Right ventricle myocardium superior (tissue), 1 donor: ENCODE data around the gene LYPD3. TPM values are rescaled to one million over a fixed set of nuclear protein-coding genes. Genes with fewer than 3 reads are reported as not detected.
A peak's percentile ranks its signal among the peaks of the same experiment; 100 is the strongest.

Experiments used
- ATAC-seq: fragments of 200-7000 bp; cut with Tn5 transposase; one replicate; pipeline ENCODE4 v1.9.1; 2020; ENCODE audit warnings: mild to moderate bottlenecking; ENCODE audit not compliant: poor library complexity
- DNase-seq: peaks from one replicate; pipeline ENCODE4 v3.0.0-alpha.2; 2020
- intact Hi-C: fragments of 100-400 bp; cut with DNase I; formaldehyde crosslinking; loops from one replicate; pipeline ENCODE4 v1.11.2; 2022
- total RNA-seq: library from RNA; stranded (reverse); fragmentation: NEBNext Ultra II Directional; extraction: Animal tissue kit (Norgen Biotek cat#: 25700); gene quantifications from one replicate; pipeline ENCODE4 v1.2.1, GENCODE V29; 2021
- donor health status: DM: no; HTN: yes; CAD: no; lungs with severe emphysema.

Gene LYPD3
- total RNA-seq, 1 donor from 2014 or later = 0.16 TPM

GRCh38 chr19:43489979-43490599, 24.7 kb upstream of the LYPD3 start:
- no peak for DNase-seq
- no peak for ATAC-seq
- intact Hi-C loops = no loop called here

GRCh38 chr19:43489310-43489709, 23.9 kb upstream of the LYPD3 start:
- no peak for ATAC-seq
- intact Hi-C loops = no loop called here
- no peak for DNase-seq

GRCh38 chr19:43488179-43488578, 22.8 kb upstream of the LYPD3 start:
- no peak for DNase-seq
- ATAC-seq = no peak
- intact Hi-C loops = no loop called here

GRCh38 chr19:43486412-43486811, 21.0 kb upstream of the LYPD3 start:
- intact Hi-C loops = no loop called here
- DNase-seq = no peak
- ATAC-seq = no peak

- DNase-seq (no peak), ATAC-seq (no peak)
- intact Hi-C loops = no loop called here
Observed at GRCh38 chr19:43485951-43486350, 20.5 kb upstream of the LYPD3 start.

- ATAC-seq (no peak), DNase-seq (no peak)
- intact Hi-C loops = no loop called here
Observed at GRCh38 chr19:43483281-43483680, 17.9 kb upstream of the LYPD3 start.

GRCh38 chr19:43482193-43482592, 16.8 kb upstream of the LYPD3 start:
- no peak for DNase-seq
- ATAC-seq = no peak
- intact Hi-C loops = no loop called here

- intact Hi-C loops = no loop called here
- ATAC-seq = no peak
- no peak for DNase-seq
Observed at GRCh38 chr19:43481701-43482100, 16.3 kb upstream of the LYPD3 start.

- ATAC-seq = no peak
- intact Hi-C loops = no loop called here
- no peak for DNase-seq
Observed at GRCh38 chr19:43480574-43480973, 15.2 kb upstream of the LYPD3 start.

- DNase-seq (no peak), ATAC-seq (no peak)
- intact Hi-C loops = no loop called here
Observed at GRCh38 chr19:43479961-43480561, 14.7 kb upstream of the LYPD3 start.

GRCh38 chr19:43479226-43479625, 13.8 kb upstream of the LYPD3 start:
- DNase-seq (no peak), ATAC-seq (no peak)
- intact Hi-C loops = no loop called here

- ATAC-seq (no peak), DNase-seq (no peak)
- intact Hi-C loops = no loop called here
Observed at GRCh38 chr19:43478323-43478722, 12.9 kb upstream of the LYPD3 start.

GRCh38 chr19:43476606-43477005, 11.2 kb upstream of the LYPD3 start:
- ATAC-seq = no peak
- intact Hi-C loops = no loop called here
- DNase-seq = no peak

GRCh38 chr19:43474986-43475705, 9.7 kb upstream of the LYPD3 start:
- DNase-seq (peak; percentile 95), ATAC-seq (peak; percentile 97)
- intact Hi-C loops = no loop called here

- ATAC-seq = no peak
- DNase-seq = no peak
- intact Hi-C loops = no loop called here
Observed at GRCh38 chr19:43474487-43474886, 9.1 kb upstream of the LYPD3 start.

- no peak for DNase-seq
- no peak for ATAC-seq
- intact Hi-C loops = no loop called here
Observed at GRCh38 chr19:43471091-43471490, 5.7 kb upstream of the LYPD3 start.

- intact Hi-C loops = no loop called here
- ATAC-seq (no peak), DNase-seq (no peak)
Observed at GRCh38 chr19:43470288-43470687, 4.9 kb upstream of the LYPD3 start.

GRCh38 chr19:43469160-43469480, 3.7 kb upstream of the LYPD3 start:
- intact Hi-C loops = no loop called here
- ATAC-seq (no peak), DNase-seq (no peak)

- no peak for ATAC-seq
- DNase-seq = no peak
- intact Hi-C loops = no loop called here
Observed at GRCh38 chr19:43468354-43469159, 3.1 kb upstream of the LYPD3 start.

- DNase-seq (no peak), ATAC-seq (no peak)
- intact Hi-C loops = no loop called here
Observed at GRCh38 chr19:43467730-43468129, 2.3 kb upstream of the LYPD3 start.
